HepG2 (cell line): ENCODE measurements around the gene C5orf15. TPM values are rescaled to one million over a fixed set of nuclear protein-coding genes. Genes with fewer than 3 reads are reported as not detected.

Source experiments
- ATAC-seq: fragments of 200-7000 bp; cut with Tn5 transposase; 3 replicates; pipeline ENCODE4 v1.9.1; 2020; ENCODE audit warnings: mild to moderate bottlenecking, moderate library complexity
- BruUV-seq: library from RNA; stranded (reverse); fragments of 400-500 nt; replicated peaks from 2 replicates; lab custom pipeline; 2021; lab: Mats Ljungman, UMichigan
- CTCF ChIA-PET: fragments of 300-600 bp; formaldehyde crosslinking; extraction: SDS; loops from one replicate; lab custom pipeline; 2021; ENCODE audit warnings: low total read pairs, inconsistent platforms, low intra/inter-chr PET ratio; lab: Yijun Ruan, JAX
- POLR2A ChIA-PET: fragments of 350-600 bp; sonication (Branson Sonifier 250); formaldehyde crosslinking; loops from one replicate; lab custom pipeline; 2020; ENCODE audit warnings: antibody characterized with exemption, inconsistent platforms; lab: Yijun Ruan, JAX
- DNase-seq: peaks from one replicate; pipeline ENCODE4 v3.0.0-alpha.2; 2015; ENCODE audit warnings: low spot score
- FAIRE-seq: peaks from 3 replicates; lab custom pipeline; 2011; peaks lifted over from hg19 to GRCh38; lab: Jason Lieb, UNC
- H2AFZ ChIP-seq: one replicate; pipeline ENCODE4 v1.6.1; 2011; ENCODE audit warnings: low read length, inconsistent platforms
- H3K27ac ChIP-seq: fragments of 300-600 bp; 3 replicates; pipeline ENCODE4 v1.8.0; 2011; ENCODE audit warnings: mixed run types, mild to moderate bottlenecking, mixed read lengths, low read length, inconsistent platforms; ENCODE audit not compliant: insufficient read depth; ENCODE audit errors: extremely low read length
- H3K27me3 ChIP-seq, 2 experiments: fragments of 200-600 bp in 1 of 2; 2 replicates in 1 of 2; 3 replicates in 1 of 2; pipeline versions ENCODE4 v1.6.0 to v1.8.0; 2011; ENCODE audit warnings: low read length in 2 of 2, mild to moderate bottlenecking in 2 of 2, moderate library complexity in 2 of 2, inconsistent platforms in 1 of 2; ENCODE audit not compliant: insufficient read depth in 2 of 2, control insufficient read depth in 1 of 2
- H3K36me3 ChIP-seq, 2 experiments: fragments of 200-600 bp in 1 of 2; replicated peaks in 1 of 2; 2 replicates in 1 of 2; 3 replicates in 1 of 2; pipeline versions ENCODE4 v1.5.1 to v1.8.0; 2011; ENCODE audit warnings: low read length in 2 of 2, inconsistent platforms in 1 of 2; ENCODE audit not compliant: insufficient read depth in 2 of 2, control insufficient read depth in 1 of 2
- H3K4me1 ChIP-seq: 2 replicates; pipeline ENCODE4 v1.5.1; 2012; ENCODE audit warnings: low read length, inconsistent platforms; ENCODE audit not compliant: insufficient read depth
- H3K4me2 ChIP-seq: 2 replicates; pipeline ENCODE4 v1.6.0; 2011; ENCODE audit warnings: low read depth, low read length, inconsistent platforms
- H3K4me3 ChIP-seq, 3 experiments: fragments of 200-600 bp in 1 of 3; sonication (generic), shearing (Covaris generic) in 1 of 3; replicated peaks in 1 of 3; 2 replicates each; pipeline ENCODE4 v1.5.1; 2011 to 2016; ENCODE audit warnings: low read length in 3 of 3, inconsistent platforms in 2 of 3, low read depth in 2 of 3, mild to moderate bottlenecking in 2 of 3, control low read depth in 1 of 3, mixed read lengths in 1 of 3; ENCODE audit not compliant: insufficient read depth in 1 of 3
- H3K79me2 ChIP-seq: one replicate; pipeline ENCODE4 v1.6.1; 2011; ENCODE audit warnings: low read length, inconsistent platforms; ENCODE audit not compliant: insufficient read depth
- H3K9ac ChIP-seq: 2 replicates; pipeline ENCODE4 v1.6.0; 2011; ENCODE audit warnings: mild to moderate bottlenecking, low read depth, low read length, inconsistent platforms; ENCODE audit not compliant: insufficient read depth
- H3K9me3 ChIP-seq: 2 replicates; pipeline ENCODE4 v1.5.1; 2012; ENCODE audit warnings: mild to moderate bottlenecking, low read length
- H4K20me1 ChIP-seq: 2 replicates; pipeline ENCODE4 v1.6.0; 2011; ENCODE audit warnings: inconsistent platforms, mild to moderate bottlenecking, low read length, moderate library complexity; ENCODE audit not compliant: insufficient read depth
- ARNT2 ChIP-seq: sonication (generic); formaldehyde crosslinking; IDR thresholded peaks from 2 replicates; pipeline ENCODE4 v1.8.0; 2022; ENCODE audit warnings: mild to moderate bottlenecking, low read depth, missing genetic modification reagents, moderate library complexity
- CEBPB ChIP-seq: IDR thresholded peaks from 2 replicates; pipeline ENCODE4 v1.6.1; 2011; ENCODE audit warnings: low read depth, low read length, improper control_type of control experiment, borderline replicate concordance
- LRRFIP1 ChIP-seq: sonication (generic); formaldehyde crosslinking; conservative IDR thresholded peaks from 2 replicates; pipeline ENCODE4 v1.4.0; 2020; ENCODE audit warnings: missing genetic modification reagents
- MAFK ChIP-seq, 2 experiments: IDR thresholded peaks in 1 of 2; conservative IDR thresholded peaks in 1 of 2; 2 replicates each; pipeline ENCODE4 v1.6.1; 2011; ENCODE audit warnings: improper control_type of control experiment in 2 of 2, low read length in 2 of 2
- MED13 ChIP-seq: sonication (generic); formaldehyde crosslinking; IDR thresholded peaks from 2 replicates; pipeline ENCODE4 v1.5.0; 2020; ENCODE audit warnings: missing genetic modification reagents
- MXI1 ChIP-seq: IDR thresholded peaks from 3 replicates; pipeline ENCODE4 v1.6.1; 2012; ENCODE audit warnings: low read depth, low read length, inconsistent platforms, borderline replicate concordance
- SMAD1 ChIP-seq: sonication (generic); formaldehyde crosslinking; IDR thresholded peaks from 2 replicates; pipeline ENCODE4 v1.4.0; 2020; ENCODE audit warnings: missing genetic modification reagents, low read depth, mild to moderate bottlenecking, borderline replicate concordance
- ZNF143 ChIP-seq: sonication (generic); formaldehyde crosslinking; IDR thresholded peaks from 2 replicates; pipeline ENCODE4 v1.4.0; 2020; ENCODE audit warnings: missing genetic modification reagents
- WGBS: methylation state at CpG from one replicate; pipeline ENCODE4 v1.1.6; 2017; ENCODE audit warnings: low lambda C conversion rate; 5-methylcytosine and 5-hydroxymethylcytosine counted together
- in situ Hi-C: cut with HindIII; loops from 2 replicates; pipeline ENCODE4 v1.10.0; 2017; ENCODE audit warnings: low pct_unique_long_range_greater_than_20kb; ENCODE audit not compliant: extremely low pct_ligation_motif_present
- intact Hi-C: fragments of 100-400 bp; cut with micrococcal nuclease; formaldehyde crosslinking; loops from one replicate; pipeline ENCODE4 v1.10.0; 2022; ENCODE audit not compliant: unreplicated experiment
- polyA plus RNA-seq, 8 experiments: library from polyadenylated mRNA; depleted of rRNA in 3 of 8; stranded (reverse) in 7 of 8; unstranded in 1 of 8; fragments of >200 nt; fragmentation: Illumina TruSeq in 4 of 8; extraction: Trizol in 4 of 8; gene quantifications; 2 replicates each; pipeline versions ENCODE4 v1.2.1 to v1.2.3, GENCODE V29; 2011 to 2016; ENCODE audit warnings: low read depth in 4 of 8, missing spikeins in 1 of 8, mixed read lengths in 1 of 8; ENCODE audit not compliant: insufficient read depth in 1 of 8
- total RNA-seq, 5 experiments: library from RNA; depleted of rRNA; stranded (reverse); fragments of >200 nt; fragmentation: Illumina TruSeq; extraction: Trizol; gene quantifications; 2 replicates each; pipeline ENCODE4 v1.2.3, GENCODE V29; 2016; ENCODE audit warnings: low read depth in 1 of 5
- TF ChIP-seq, protein P1 (sequence below): sonication (generic); formaldehyde crosslinking; IDR thresholded peaks from 2 replicates; pipeline ENCODE4 v1.4.0; 2020; ENCODE audit warnings: missing genetic modification reagents

The C5orf15 gene
- total and polyA plus RNA-seq, 2 of the 13 experiments (the other 11 are each of a cell fraction or from before 2014, with no cell fraction given): 58.5 to 82.7 TPM

DNA sequence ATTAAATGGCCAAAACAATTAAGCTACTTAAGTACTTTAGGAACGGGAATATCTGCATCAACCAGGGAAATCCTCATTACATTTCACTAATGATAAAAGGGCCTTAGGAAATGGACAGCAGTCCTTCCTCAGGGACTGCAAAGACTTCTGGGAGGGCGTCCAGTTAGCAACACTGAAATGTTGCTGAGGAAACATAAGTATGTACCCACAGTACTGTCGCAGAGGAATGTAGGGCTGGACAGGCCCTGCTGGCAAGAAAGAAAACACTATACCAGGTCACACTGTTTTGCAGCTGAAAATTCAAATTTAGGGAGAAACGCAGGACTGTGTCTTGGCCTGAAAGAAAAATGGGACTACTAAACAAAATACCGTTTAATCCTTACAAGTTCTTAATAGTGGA is 1.3 kb downstream of the C5orf15 start:
- WGBS: 76% methylated on average over 5 of the region's 5 CpGs
- Histone ChIP-seq H3K9ac (peak overlapping the region; percentile 95), H3K4me1 (peaks cover 60% of the 10 kb centered on the region), H3K27ac (peak overlapping the region; percentile 93), H3K4me3 (peak overlapping the region; percentile 80 to 98 (median 93); a peak in 5 of 6 replicates), H4K20me1 (no peaks in the 10 kb centered on the region), H3K9me3 (no peaks in the 10 kb centered on the region), H2AFZ (no peak overlapping the region), H3K4me2 (peak overlapping the region; percentile 90), H3K79me2 (peaks cover 60% of the 10 kb centered on the region), H3K36me3 (0 out of 5 replicates have a peak, but pooled peaks cover 0 to 2% of the 10 kb centered on the region in 2 experiments), H3K27me3 (no peaks in the 10 kb centered on the region; a peak in 1 of 5 replicates)
- in situ Hi-C loops: no loop called here
- FAIRE-seq: no peak
- BruUV-seq: TSS peak; percentile 5
- POLR2A ChIA-PET: interaction anchor here (1.0 kb wide), 1 partner anchor 38 kb away, joined by 4 read pairs; no protein-coding TSS in a partner anchor
- TF ChIP-seq ARNT2 (CRISPR knock-in tag) (no peak), CEBPB (no peak), SMAD1 (CRISPR knock-in tag) (no peak), ZNF143 (0 out of 2 replicates have a peak, but pooled peaks have one; percentile 32)
- TF ChIP-seq, protein P1, sequence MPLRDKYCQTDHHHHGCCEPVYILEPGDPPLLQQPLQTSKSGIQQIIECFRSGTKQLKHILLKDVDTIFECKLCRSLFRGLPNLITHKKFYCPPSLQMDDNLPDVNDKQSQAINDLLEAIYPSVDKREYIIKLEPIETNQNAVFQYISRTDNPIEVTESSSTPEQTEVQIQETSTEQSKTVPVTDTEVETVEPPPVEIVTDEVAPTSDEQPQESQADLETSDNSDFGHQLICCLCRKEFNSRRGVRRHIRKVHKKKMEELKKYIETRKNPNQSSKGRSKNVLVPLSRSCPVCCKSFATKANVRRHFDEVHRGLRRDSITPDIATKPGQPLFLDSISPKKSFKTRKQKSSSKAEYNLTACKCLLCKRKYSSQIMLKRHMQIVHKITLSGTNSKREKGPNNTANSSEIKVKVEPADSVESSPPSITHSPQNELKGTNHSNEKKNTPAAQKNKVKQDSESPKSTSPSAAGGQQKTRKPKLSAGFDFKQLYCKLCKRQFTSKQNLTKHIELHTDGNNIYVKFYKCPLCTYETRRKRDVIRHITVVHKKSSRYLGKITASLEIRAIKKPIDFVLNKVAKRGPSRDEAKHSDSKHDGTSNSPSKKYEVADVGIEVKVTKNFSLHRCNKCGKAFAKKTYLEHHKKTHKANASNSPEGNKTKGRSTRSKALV (CRISPR knock-in tag): no peak
- intact Hi-C loops: no loop called here
- CTCF ChIA-PET: no interaction called here
- ATAC-seq: no peak
- no peak for DNase-seq

- H3K4me1 ChIP-seq: peaks cover 57% of the 10 kb centered on the region
- no peak overlapping the region for H2AFZ ChIP-seq
- no peak for ATAC-seq
- FAIRE-seq: no peak
- H3K36me3 ChIP-seq: 0 out of 5 replicates have a peak, but pooled peaks cover 0 to 2% of the 10 kb centered on the region in 2 experiments
- CTCF ChIA-PET: no interaction called here
- H3K27ac ChIP-seq: no peak overlapping the region
- no peak for TF ChIP-seq MED13 (CRISPR knock-in tag)
- no peak for TF ChIP-seq LRRFIP1 (CRISPR knock-in tag)
- peak; percentile 20; a peak in 1 of 4 replicates for TF ChIP-seq MAFK (conservative IDR thresholded peaks at IDR 0.05 in 1 of 2, IDR thresholded peaks at IDR 0.05 in 1 of 2; ENCODE audit: low read length in 2 of 2)
- no peak for TF ChIP-seq MXI1
- TF ChIP-seq, all 625 proteins: peak for 1
- H4K20me1 ChIP-seq: no peaks in the 10 kb centered on the region
- H3K9me3 ChIP-seq: no peaks in the 10 kb centered on the region
- no TSS peak for BruUV-seq
- no peak overlapping the region for H3K4me2 ChIP-seq
- intact Hi-C loops: no loop called here
- no peak overlapping the region for H3K4me3 ChIP-seq
- DNase-seq: no peak
- H3K27me3 ChIP-seq: no peaks in the 10 kb centered on the region; a peak in 1 of 5 replicates
- POLR2A ChIA-PET: no interaction called here
- no peak overlapping the region for H3K9ac ChIP-seq
- H3K79me2 ChIP-seq: peaks cover 66% of the 10 kb centered on the region
- in situ Hi-C loops: no loop called here
- 95% methylated on average over 8 of the region's 10 CpGs for WGBS
These were observed 2.3 kb downstream of the C5orf15 start for GRCh38 chr5:133966090-133966489.
